Uterus (tissue), 2 donors: Measurements from ENCODE around the gene PLEKHH1.

Experiments
- POLR2A ChIP-seq, 2 donors: fragments of 450-650 bp; IDR thresholded peaks; one replicate each; pipeline ENCODE4 v1.6.1; 2016; ENCODE audit warnings: antibody characterized with exemption in 2 of 2, mild to moderate bottlenecking in 1 of 2, moderate library complexity in 1 of 2
- TF ChIP-seq, protein P1 (sequence below), 4 experiments: fragments of 200-600 bp in 2 of 4; fragments of 450-650 bp in 2 of 4; sonication (generic) in 2 of 4; IDR thresholded peaks; one replicate each; pipeline ENCODE4 v1.5.1; 2016 to 2019; ENCODE audit warnings: antibody characterized with exemption in 4 of 4, mild to moderate bottlenecking in 2 of 4, moderate library complexity in 1 of 4

GRCh38 chr14:67532606-67532997, 488 bp upstream of the PLEKHH1 start:
- TF ChIP-seq, protein P1, sequence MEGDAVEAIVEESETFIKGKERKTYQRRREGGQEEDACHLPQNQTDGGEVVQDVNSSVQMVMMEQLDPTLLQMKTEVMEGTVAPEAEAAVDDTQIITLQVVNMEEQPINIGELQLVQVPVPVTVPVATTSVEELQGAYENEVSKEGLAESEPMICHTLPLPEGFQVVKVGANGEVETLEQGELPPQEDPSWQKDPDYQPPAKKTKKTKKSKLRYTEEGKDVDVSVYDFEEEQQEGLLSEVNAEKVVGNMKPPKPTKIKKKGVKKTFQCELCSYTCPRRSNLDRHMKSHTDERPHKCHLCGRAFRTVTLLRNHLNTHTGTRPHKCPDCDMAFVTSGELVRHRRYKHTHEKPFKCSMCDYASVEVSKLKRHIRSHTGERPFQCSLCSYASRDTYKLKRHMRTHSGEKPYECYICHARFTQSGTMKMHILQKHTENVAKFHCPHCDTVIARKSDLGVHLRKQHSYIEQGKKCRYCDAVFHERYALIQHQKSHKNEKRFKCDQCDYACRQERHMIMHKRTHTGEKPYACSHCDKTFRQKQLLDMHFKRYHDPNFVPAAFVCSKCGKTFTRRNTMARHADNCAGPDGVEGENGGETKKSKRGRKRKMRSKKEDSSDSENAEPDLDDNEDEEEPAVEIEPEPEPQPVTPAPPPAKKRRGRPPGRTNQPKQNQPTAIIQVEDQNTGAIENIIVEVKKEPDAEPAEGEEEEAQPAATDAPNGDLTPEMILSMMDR (IDR thresholded peaks at IDR 0.05), result no peak
- TF ChIP-seq POLR2A (IDR thresholded peaks at IDR 0.05), result no peak
